Right lobe of liver (tissue), 4 donors: ENCODE results near the gene VPS18.

Source experiments
- CTCF ChIP-seq, 4 donors: fragments of 200-600 bp in 3 of 4; fragments of 450-650 bp in 1 of 4; IDR thresholded peaks; one replicate each; pipeline versions ENCODE4 v1.5.1 to v1.8.0; 2016 to 2022; ENCODE audit warnings: antibody characterized with exemption in 4 of 4, mild to moderate bottlenecking in 2 of 4
- POLR2A ChIP-seq: fragments of 450-650 bp; IDR thresholded peaks from one replicate; pipeline ENCODE4 v1.6.1; 2017; ENCODE audit warnings: antibody characterized with exemption, mild to moderate bottlenecking
- donor health status: DM: no; HTN: no; CAD: no.
- donor health status: DM: no; HTN: no; CAD: no.
- donor health status: DM: no; HTN: yes; CAD: no.

DNA sequence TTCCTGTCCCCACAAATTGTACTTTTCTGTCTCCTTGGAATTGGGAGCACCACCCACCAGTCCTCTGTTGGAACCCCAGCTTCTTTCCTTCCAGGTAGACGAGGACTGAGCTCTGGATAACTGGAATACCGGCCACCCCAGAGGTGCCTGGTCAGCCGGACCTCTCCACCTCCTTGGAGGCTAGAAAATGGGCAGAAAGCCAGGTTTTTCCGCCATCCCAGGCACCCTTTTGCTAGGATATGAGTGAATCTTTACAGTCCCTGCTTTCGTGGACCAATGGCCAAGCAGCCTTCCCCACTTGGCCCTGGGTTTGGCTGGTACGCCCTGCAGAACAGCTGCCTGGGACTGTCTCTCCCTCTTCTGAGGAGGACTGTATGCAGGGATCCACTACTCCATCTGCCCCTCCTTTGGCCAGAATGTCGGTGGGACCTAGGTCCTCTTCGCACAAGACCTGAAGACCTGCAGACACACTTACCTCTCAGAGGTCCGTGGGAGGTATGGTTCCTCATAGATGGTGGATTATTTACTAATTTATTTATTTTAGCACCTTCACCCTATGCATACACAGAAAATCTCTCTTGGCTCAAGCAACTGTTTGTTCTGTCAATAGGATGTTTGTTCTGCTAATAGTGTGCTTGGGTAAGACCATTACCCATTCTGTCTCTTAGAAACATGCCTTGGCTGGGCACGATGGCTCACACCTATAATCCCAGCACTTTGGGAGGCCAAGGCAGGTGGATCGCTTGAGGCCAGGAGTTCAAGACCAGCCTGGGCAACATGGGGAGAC is 50.5 kb downstream of the VPS18 start:
- no peak for TF ChIP-seq POLR2A
- no peak for TF ChIP-seq CTCF (IDR thresholded peaks at IDR 0.05)
